HTERT RPE-1 (cell line): Measurements from ENCODE around the gene PIK3C2G.

ENCODE experiments used
- in situ Hi-C: fragments of 300-500 bp; cut with MboI; formaldehyde crosslinking; loops from 4 replicates; pipeline ENCODE4 v1.14.3; 2020; ENCODE audit warnings: low sequenced_read_pairs

The PIK3C2G gene

DNA sequence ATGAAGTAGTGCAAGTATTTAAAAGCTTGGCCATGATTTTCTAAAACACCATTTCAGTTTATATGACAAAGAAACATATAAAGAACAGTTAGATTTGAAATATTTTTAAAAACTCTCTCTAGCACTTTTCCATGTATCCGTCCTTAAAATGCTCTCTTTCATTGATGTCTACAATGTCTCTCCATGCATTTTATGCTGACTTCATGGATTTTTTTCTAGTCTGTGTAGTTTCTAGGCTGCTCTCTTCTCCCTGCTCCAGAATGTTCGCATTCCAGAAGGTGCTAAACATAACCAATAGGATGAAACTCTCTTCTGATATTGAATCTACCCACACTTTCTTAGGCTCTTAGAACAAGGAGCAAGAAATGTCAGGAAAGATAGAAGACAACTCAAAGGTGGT, 351.7 kb downstream of the PIK3C2G start:
- in situ Hi-C loops, result no loop called here

DNA sequence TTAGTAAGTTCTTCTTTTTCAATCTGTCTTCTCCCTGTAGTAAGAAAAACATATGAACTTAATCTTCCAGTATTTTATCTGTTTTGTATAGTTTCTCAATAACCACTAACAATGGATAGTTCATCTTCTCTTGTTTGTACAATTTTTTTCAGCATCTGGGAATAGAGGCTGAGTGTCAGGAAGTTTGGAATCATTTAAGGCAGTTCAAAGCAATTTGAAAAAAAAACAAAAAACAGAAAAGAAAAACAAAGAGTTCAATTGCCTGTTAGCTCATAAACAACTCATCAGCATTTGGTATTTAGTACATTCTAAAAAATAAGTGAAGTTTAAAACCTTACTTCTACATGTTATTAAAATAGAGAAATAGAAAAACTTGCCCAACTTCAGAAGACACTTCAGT, 359.7 kb downstream of the PIK3C2G start:
- in situ Hi-C loops, result no loop called here

DNA sequence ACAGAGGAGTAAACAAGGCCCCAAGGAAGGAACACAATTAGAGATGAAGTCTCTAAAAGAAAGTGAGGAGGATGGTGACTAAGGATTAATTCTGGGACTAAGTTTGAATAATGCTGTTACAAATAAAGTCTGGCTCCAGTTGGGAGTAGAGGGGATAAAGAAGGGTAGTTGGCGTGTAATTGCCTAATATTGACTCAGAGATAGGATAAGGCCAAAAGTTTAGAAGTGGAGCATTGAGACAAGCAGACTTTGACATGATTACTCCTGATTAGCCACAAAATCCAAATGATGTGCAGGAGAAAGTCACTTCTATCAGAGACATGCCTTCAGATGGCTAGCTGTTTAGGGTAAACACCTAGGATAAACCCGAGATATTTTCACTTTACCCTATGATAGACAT, 368.1 kb downstream of the PIK3C2G start:
- in situ Hi-C loops, result no loop called here

GRCh38 chr12:18629916-18630315, 368.6 kb downstream of the PIK3C2G start:
- in situ Hi-C loops, result no loop called here

GRCh38 chr12:18631339-18631738, 370.0 kb downstream of the PIK3C2G start:
- in situ Hi-C loops, result no loop called here

GRCh38 chr12:18632848-18633247, 371.5 kb downstream of the PIK3C2G start:
- in situ Hi-C loops, result no loop called here

GRCh38 chr12:18634382-18634781, 373.1 kb downstream of the PIK3C2G start:
- in situ Hi-C loops, result no loop called here

DNA sequence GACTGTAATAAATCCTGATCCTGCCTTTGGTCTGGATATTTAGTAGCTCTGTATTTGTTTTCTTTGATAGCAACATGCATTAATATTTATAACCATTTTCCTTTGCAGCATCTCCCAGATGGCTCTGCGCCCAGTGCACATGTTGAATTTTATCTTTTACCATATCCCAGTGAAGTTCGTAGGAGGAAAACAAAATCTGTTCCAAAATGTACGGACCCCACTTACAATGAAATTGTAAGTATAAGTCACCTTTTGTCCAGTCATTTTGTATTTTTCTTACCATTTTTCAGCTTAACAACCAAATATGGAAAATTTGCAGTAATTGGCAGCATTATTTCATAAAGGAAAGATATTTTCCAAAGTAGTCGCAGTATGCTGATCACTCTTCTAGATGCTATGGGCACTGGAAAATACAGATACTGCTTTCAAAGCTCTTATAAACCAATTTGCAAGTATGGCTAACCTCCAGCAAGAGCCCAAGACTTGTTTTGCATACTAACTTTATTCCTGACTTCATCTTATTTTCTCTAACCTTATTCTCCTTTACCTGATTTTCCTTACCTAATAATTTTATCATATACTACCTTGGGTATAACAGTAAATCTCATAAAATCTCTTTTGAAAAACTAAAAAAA, 379.1 kb downstream of the PIK3C2G start:
- in situ Hi-C loops, result no loop called here

GRCh38 chr12:18643681-18644080, 382.4 kb downstream of the PIK3C2G start:
- in situ Hi-C loops, result no loop called here

GRCh38 chr12:18644564-18644963, 383.2 kb downstream of the PIK3C2G start:
- in situ Hi-C loops, result no loop called here

DNA sequence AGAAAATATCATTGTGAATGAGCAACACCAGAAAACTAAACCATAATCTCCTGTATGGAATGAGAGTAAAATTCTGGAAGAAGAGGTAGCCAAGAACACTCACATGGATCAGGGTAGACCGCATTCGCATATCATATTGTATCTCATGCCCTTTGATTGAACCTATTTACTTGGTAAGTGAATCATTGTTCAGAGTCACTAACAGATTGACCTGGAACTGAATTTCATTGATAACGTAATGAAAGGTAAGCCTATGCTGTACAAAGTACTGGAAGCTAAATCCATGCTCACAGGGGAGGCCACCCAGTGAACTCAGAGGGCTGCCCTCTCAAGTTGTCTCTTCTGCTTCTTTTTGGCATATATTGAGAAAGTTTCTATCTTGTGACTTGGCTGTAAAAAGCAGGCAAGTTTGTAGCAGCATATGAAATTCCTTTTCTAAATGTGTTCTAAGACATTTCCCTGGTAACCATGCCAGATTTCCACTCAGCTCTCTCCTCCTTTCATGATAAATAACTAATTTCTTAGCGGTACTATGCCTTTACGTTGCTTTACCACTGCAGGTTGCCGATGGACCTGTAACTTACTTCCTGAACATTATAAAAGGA, 385.1 kb downstream of the PIK3C2G start:
- in situ Hi-C loops, result no loop called here

DNA sequence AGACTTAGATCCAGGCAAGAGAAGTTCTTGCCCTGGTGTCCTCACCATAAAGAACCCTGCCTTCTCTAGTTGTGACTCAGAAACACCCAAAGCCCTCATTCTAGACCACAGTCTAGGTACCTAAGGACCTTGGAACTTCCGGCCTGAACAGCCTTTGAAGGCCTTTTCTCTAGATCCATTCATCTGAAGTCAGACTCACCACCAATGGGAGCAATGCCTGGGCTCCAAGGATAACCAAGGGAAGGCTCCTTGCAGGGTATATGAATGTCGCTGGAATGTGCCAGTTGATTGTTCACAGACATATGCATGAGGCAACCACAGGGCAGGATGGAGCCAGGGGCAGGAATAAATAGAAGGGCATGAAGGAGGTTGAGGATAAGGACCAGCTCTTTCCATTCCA, 390.2 kb downstream of the PIK3C2G start:
- in situ Hi-C loops, result no loop called here

DNA sequence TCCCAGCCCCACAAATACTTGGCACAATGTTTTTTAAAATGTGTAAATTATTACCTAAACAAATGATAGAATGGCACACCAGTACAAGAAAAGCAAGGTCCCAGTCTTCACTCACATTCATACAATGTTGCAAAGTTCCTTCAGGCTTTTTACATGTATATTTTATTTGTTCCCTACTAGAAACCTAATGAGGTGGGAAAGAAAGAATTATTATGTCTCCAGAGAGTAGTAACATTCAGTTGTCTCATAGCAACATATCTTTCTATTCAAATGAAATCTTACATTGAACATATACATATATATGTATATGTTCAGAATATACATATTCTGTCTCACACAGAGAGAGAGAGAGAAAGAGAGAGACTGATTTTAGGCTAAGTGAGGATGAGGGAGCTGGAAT, 391.3 kb downstream of the PIK3C2G start:
- in situ Hi-C loops, result no loop called here

GRCh38 chr12:18653465-18653864, 392.1 kb downstream of the PIK3C2G start:
- in situ Hi-C loops, result no loop called here

DNA sequence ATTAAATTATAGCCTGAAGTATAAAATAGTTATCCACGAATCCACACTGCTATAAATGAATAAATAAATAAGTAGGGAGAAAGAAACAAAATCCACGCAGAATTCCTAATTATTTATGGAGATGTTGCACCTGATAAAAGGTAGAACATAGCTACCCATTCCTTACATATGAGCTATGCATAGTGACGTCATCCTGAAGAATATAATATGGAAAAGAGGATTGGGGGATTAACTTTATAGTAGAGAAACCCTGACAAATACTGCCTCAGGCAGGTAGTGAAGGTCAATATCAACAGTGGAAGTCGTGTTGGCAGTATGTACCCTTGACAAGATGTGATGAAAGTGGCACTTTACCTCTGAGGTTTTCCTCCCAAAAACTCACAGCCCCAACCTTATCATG, 394.0 kb downstream of the PIK3C2G start:
- in situ Hi-C loops, result no loop called here

GRCh38 chr12:18658179-18658578, 396.9 kb downstream of the PIK3C2G start:
- in situ Hi-C loops, result no loop called here

GRCh38 chr12:18658829-18659228, 397.5 kb downstream of the PIK3C2G start:
- in situ Hi-C loops, result no loop called here

GRCh38 chr12:18676141-18676540, 414.8 kb downstream of the PIK3C2G start:
- in situ Hi-C loops, result no loop called here

GRCh38 chr12:18676996-18677588, 415.8 kb downstream of the PIK3C2G start:
- in situ Hi-C loops, result no loop called here

DNA sequence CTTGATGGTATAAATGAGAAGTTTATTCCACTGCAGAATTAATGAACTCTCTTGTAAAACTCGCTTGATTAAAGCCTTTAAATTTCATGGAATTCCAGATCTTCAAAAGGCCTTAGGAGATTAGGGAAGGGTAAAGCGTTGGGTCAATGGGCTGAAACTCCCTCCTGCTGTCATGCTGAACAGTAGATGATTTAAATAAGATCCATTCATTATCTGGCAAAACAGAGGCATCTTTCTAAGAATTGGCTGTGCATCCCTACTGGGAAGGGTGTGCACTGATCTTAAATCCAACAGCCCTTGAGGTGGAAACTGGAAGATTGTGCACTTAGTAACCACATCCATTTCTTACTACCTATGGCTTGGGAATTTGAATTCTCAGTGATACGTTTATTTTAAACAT, 420.5 kb downstream of the PIK3C2G start:
- in situ Hi-C loops, result no loop called here

- in situ Hi-C loops, result no loop called here
These were observed 422.2 kb downstream of the PIK3C2G start for GRCh38 chr12:18683327-18684013.

- in situ Hi-C loops, result no loop called here
These were observed 423.1 kb downstream of the PIK3C2G start for GRCh38 chr12:18684430-18684829.
